GM19452 (cell line): ENCODE data around the gene TNNI3K.
A peak's percentile ranks its signal among the peaks of the same experiment; 100 is the strongest.

Source experiments
- ATAC-seq: cut with Tn5 transposase; IDR thresholded peaks from one replicate; pipeline ENCODE4 v1.9.1; 2021; ENCODE audit not compliant: unreplicated experiment

Gene TNNI3K

GRCh38 chr1:74429580-74429979 lies 194.4 kb downstream of the TNNI3K start:
- no peak for ATAC-seq

DNA sequence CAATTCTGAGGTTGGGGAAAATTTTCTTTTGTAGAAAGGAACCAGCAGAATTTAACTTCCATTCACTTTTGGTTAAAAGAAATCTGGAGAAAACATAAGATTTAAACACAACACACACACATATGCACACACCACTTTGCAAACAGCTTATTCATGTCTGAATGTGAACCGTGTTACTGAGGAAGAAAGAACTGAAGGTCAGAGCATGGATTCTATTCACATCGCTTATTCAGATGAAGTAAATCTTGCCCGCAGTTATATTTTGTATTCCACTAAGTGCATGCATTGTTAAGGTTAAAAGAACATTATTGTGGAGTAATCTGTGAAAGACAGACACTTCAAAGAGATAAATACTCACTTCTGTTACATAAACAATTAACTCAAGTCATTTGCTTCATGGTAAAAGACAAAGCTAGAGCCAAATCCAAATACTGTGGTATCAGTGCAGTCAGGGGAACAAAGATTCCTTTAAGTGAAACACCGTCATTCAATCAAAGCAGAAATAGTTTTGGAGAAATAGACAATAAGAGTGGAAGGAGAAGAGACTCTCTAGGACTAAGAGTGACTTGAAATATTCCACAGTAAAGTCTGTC lies 195.3 kb downstream of the TNNI3K start:
- no peak for ATAC-seq

DNA sequence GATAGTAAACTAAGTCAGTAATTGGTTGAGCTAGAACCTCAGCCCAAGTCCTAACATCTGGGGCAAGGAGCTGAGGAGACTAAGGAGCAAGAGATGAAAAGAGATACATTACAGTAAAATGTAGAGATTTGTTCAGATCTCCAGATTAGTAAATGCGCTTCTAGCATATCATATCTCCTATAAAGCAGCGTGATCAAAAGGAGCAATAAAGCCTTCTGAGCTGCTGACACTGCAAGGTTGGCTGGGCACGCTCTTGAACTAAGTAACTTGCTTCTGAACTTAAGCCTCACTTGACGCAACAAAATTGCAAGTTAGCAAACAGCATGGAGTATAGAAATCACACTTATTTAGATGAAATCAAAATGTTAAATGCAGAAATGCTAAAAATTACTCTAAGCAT lies 196.3 kb downstream of the TNNI3K start:
- no peak for ATAC-seq

DNA sequence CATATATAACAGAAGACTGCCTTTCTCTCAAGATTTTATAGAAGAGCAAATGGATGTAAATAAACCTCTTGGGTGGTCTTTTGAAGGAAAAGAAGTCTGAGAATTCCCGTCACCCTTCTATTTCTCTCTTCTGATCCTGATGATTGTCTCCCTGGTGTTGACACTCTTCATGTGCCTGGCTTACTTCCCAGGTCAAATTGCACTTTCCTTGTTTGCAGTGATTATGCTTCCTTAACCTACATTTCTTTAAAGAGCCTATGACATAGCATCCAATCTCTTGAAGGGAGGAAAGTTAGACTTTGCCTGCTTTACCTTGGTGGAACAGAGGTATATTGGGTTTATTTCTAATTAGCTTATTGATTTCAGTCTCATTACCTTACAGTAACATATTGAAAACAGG lies 197.1 kb downstream of the TNNI3K start:
- no peak for ATAC-seq

DNA sequence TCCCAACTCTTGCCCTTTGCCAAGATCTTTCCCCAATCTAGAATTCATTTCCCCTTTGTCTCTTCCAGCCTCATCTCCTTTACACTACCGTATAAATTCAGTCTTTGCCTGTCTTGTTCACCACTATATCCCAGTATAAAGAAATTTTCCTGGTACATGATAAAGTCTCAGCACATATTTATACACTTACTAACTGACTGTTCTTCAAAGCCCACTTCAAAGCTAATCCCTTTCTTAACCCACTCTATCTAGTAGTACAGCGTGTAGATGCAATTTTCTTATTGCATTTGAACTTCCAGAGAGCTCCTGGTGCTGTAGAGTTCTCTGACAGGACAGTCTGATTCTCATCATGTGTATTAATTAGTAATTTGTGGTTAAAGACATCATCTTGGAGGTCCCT lies 199.1 kb downstream of the TNNI3K start:
- ATAC-seq: no peak

- ATAC-seq: no peak
Observed at GRCh38 chr1:74436078-74436477, 200.9 kb downstream of the TNNI3K start.

- no peak for ATAC-seq
Observed at GRCh38 chr1:74437035-74437434, 201.8 kb downstream of the TNNI3K start.

- ATAC-seq: no peak
Observed at GRCh38 chr1:74452035-74452434, 216.8 kb downstream of the TNNI3K start.

GRCh38 chr1:74453277-74453676 lies 218.1 kb downstream of the TNNI3K start:
- ATAC-seq: no peak

DNA sequence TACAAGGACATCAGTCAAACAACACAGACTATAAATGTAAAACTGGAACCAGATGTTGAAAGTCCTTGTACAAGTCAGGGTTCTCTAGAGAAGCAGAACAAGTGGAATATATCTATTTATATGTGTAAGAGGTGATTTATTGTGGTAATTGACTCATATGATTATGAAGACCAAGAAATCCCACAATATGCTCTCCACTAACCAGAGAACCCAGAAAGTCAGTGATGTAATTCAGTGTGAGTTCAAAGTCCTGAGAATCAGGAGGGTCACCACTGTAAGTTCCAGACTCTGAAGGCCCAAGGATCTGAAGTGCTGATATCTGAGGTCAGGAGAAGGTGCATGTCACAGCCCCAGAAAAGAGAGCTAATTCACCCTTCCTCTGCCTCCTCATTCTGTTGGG lies 220.2 kb downstream of the TNNI3K start:
- ATAC-seq: no peak

DNA sequence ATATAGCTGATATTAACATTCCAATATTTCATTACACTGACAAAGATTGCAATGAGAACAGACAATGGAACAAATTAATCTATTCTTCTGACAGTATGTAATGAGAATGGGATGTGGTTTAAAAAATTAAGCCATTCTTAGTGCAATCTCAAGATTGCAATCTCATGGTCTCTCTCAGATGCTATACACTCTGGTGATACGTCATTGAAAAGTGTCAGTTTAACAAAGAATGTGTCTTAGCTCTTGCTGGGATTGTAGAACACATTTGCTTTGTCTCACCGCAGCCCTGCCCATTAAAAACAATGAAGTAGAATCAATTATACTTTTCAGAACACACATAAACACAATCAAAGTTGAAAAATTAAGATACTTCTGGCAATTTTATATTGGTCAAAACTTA lies 222.1 kb downstream of the TNNI3K start:
- no peak for ATAC-seq

GRCh38 chr1:74463333-74463988 lies 228.3 kb downstream of the TNNI3K start:
- peak; percentile 84 for ATAC-seq

DNA sequence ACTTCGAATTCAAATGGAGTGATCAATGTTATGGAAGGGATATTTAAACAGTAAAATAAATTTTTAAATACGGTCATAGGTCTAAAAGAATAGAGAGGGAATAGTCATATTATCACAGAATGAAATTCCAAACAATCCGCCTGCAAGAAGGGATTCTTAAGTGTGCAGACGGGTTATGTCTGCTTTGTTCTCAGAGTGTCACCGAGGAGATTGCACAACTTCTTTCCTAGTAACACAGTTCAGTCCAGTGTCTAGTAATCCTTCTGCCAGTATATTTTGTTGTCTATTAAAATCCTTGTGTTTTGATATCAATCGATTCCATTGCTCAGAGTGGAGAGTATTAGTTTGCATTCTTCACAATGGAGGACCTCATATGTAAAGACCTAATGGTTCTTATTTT lies 228.8 kb downstream of the TNNI3K start:
- no peak for ATAC-seq

GRCh38 chr1:74465193-74465681 lies 230.1 kb downstream of the TNNI3K start:
- ATAC-seq: no peak

- no peak for ATAC-seq
Observed at GRCh38 chr1:74467786-74468377, 232.7 kb downstream of the TNNI3K start.

DNA sequence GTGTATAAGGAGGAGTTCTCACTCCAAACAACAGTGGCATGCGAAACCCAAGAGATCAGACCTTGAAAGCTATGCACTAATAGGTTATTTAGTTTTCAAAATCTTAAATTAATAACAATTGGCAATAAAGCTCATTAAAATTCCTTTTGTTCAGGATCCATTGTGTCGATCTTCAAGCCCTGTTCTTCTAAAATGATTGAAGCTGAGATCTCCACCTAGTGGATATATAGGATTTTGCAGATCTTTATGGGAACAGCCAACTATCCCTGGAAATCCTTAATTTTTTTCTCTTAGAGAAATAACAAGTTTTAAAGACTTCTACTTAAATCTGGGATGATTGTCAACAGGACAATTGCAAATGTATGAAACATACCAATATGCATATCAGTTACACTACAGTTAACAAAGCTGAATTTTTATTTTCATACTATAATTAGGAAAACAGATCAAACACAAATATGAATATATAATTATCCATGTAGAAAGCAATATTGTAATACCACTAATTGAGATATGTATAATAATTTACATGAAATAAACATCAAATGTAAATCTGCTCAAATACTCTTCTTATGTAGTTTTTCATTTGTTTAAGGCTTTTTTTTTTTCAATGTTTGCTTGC lies 233.9 kb downstream of the TNNI3K start:
- no peak for ATAC-seq

GRCh38 chr1:74470251-74470650 lies 235.1 kb downstream of the TNNI3K start:
- no peak for ATAC-seq

GRCh38 chr1:74470936-74471335 lies 235.7 kb downstream of the TNNI3K start:
- ATAC-seq: no peak

- no peak for ATAC-seq
Observed at GRCh38 chr1:74471470-74471869, 236.3 kb downstream of the TNNI3K start.

DNA sequence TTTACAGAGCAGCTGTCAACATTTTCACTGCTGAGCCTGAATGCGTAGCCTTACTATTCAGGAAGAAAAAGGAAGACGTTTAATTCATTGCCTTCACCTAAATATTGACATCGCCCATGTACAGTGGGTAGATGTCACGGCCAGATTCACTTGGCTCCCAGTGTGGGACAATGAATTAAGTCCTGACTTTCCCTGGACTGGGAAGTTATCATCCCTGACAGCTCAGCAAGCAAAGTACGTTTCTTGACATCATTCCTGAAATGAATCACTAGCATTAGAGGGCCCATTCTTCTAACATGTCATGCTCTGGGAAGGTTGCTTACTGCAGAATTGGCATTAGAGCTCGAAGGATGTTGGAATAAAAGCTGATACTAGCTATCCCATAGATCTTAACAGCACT lies 239.4 kb downstream of the TNNI3K start:
- no peak for ATAC-seq

DNA sequence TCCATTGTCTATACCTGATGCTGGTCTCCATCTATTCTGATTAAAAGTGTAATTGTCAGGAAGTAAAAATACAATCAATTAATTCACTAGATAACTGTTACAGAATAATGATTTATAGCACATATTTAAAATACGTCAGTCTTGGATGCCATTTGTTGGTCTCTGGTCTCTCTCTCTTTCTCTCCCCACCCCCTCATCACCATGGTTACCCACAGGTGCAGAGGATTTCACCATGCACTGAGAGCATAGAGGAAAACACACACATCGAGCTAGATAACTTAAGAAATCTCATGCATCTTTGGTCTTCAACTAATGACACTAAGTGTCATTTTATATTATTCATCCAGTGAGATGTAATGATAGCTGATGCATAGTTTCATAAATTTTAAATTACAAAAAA lies 243.8 kb downstream of the TNNI3K start:
- ATAC-seq: no peak

DNA sequence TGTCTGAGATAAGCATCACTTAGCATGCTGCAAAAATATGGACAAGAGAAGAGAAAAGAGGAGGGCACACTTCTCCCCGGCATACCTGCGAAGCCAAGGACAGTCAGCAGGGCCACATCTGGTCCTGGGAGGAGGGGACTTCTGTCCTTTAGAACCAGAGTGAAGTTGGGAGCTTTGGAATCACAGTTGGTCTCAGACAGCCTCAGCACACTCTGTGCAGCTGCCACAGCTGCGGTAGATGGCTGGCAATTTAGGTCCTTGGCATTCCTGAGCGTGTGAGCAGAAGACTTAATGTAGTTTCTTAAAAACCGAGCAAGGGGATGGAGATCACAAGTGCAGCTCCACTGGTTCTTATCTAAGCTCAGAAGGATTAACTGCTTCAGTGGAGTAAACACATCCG lies 244.9 kb downstream of the TNNI3K start:
- no peak for ATAC-seq
